Sigmoid colon (tissue), 7 donors: ENCODE results near the gene MACC1. TPM values are rescaled to one million over a fixed set of nuclear protein-coding genes. Genes with fewer than 3 reads are reported as not detected.

Source experiments
- DNase-seq: peaks from one replicate; pipeline ENCODE4 v3.0.0-alpha.2; 2019
- H3K27ac ChIP-seq, 4 donors: fragments of 200-600 bp; sonication (generic); one replicate each; pipeline ENCODE4 v1.5.1; 2016 to 2019; ENCODE audit warnings: mild to moderate bottlenecking in 1 of 4
- H3K27me3 ChIP-seq, 3 donors: fragments of 200-600 bp; sonication (generic); one replicate each; pipeline ENCODE4 v1.5.1; 2019; ENCODE audit warnings: mild to moderate bottlenecking in 1 of 3
- H3K36me3 ChIP-seq, 4 donors: fragments of 200-600 bp; sonication (generic); one replicate each; pipeline ENCODE4 v1.5.1; 2016 to 2019
- H3K4me1 ChIP-seq, 4 donors: fragments of 200-600 bp; sonication (generic); one replicate each; pipeline ENCODE4 v1.5.1; 2017 to 2019
- H3K4me3 ChIP-seq, 4 donors: fragments of 200-600 bp; sonication (generic); one replicate each; pipeline ENCODE4 v1.5.1; 2017 to 2019; ENCODE audit warnings: mild to moderate bottlenecking in 2 of 4, moderate library complexity in 1 of 4
- H3K9me3 ChIP-seq, 4 donors: fragments of 200-600 bp in 3 of 4; sonication (generic) in 3 of 4; one replicate each; pipeline versions ENCODE4 v1.5.1 to v1.6.1; 2013 to 2019
- EP300 ChIP-seq, 4 donors: sonication (generic); formaldehyde crosslinking; IDR thresholded peaks; one replicate each; pipeline ENCODE4 v1.6.1; 2017; ENCODE audit warnings: antibody characterized with exemption in 4 of 4
- POLR2A ChIP-seq, 2 donors: fragments of 450-650 bp; IDR thresholded peaks; one replicate each; pipeline ENCODE4 v1.6.1; 2016; ENCODE audit warnings: antibody characterized with exemption in 2 of 2, mild to moderate bottlenecking in 2 of 2, moderate library complexity in 2 of 2
- POLR2AphosphoS5 ChIP-seq, 4 donors: sonication (generic); formaldehyde crosslinking; IDR thresholded peaks; one replicate each; pipeline ENCODE4 v1.6.1; 2017; ENCODE audit warnings: antibody characterized with exemption in 4 of 4
- WGBS, 2 donors: extraction: QIAGEN DNeasy Blood & Tissue Kit; methylation state at CpG; one replicate each; pipeline ENCODE4 v1.1.7; 2013; 5-methylcytosine and 5-hydroxymethylcytosine counted together
- intact Hi-C: fragments of 100-400 bp; cut with DNase I; formaldehyde crosslinking; loops from one replicate; pipeline ENCODE4 v1.15.1; 2023
- polyA plus RNA-seq, 3 donors: library from polyadenylated mRNA; stranded (reverse); fragments of 200-250 nt; gene quantifications; one replicate each; pipeline ENCODE4 v1.2.3, GENCODE V29; 2013
- total RNA-seq, 4 donors: library from RNA; depleted of rRNA; stranded (reverse); fragments of >200 nt; gene quantifications; one replicate each; pipeline ENCODE4 v1.1.0, GENCODE V29; 2016
- TF ChIP-seq, protein P1 (sequence below), 4 experiments: fragments of 450-650 bp in 3 of 4; fragments of 200-600 bp in 1 of 4; IDR thresholded peaks; one replicate each; pipeline ENCODE4 v1.5.1; 2016 to 2019; ENCODE audit warnings: antibody characterized with exemption in 4 of 4, mild to moderate bottlenecking in 3 of 4, moderate library complexity in 2 of 4
- donor health status: healthy with polysubstance abuse.
- donor health status: Bipolar disorder and iron deficiency.
- donor health status: healthy.

Gene MACC1
- total and polyA plus RNA-seq, 7 donors = under 0.01 to 2.1 (median 0.60) TPM; not detected in 2

DNA sequence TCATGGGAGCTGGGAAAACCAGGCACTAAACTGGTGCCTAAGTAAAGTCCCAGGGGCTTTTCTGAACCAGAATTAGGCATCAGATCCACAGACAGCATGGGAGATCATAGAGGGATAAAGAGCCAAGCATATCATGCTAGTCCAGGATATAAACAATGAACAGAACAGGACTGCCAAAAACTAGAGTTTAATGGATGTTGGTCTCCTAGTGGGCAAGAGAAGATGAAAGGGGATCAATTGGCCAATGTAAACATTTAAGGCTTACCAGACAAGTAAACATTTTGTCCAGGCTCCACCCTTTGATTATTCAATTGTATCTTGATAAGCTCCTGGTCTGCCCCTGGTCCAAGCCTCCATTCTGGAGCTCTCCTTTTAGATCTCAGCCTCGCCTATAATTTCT lies 18.9 kb downstream of the MACC1 start:
- WGBS, 2 donors = 41 to 80% methylated on average over 1 of the region's 1 CpG
- no peak overlapping the region for H3K27ac ChIP-seq
- intact Hi-C loops = no loop called here
- TF ChIP-seq POLR2A (IDR thresholded peaks at IDR 0.05) = no peak
- TF ChIP-seq, protein P1, sequence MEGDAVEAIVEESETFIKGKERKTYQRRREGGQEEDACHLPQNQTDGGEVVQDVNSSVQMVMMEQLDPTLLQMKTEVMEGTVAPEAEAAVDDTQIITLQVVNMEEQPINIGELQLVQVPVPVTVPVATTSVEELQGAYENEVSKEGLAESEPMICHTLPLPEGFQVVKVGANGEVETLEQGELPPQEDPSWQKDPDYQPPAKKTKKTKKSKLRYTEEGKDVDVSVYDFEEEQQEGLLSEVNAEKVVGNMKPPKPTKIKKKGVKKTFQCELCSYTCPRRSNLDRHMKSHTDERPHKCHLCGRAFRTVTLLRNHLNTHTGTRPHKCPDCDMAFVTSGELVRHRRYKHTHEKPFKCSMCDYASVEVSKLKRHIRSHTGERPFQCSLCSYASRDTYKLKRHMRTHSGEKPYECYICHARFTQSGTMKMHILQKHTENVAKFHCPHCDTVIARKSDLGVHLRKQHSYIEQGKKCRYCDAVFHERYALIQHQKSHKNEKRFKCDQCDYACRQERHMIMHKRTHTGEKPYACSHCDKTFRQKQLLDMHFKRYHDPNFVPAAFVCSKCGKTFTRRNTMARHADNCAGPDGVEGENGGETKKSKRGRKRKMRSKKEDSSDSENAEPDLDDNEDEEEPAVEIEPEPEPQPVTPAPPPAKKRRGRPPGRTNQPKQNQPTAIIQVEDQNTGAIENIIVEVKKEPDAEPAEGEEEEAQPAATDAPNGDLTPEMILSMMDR (IDR thresholded peaks at IDR 0.05) = no peak
- no peak for TF ChIP-seq POLR2AphosphoS5 (IDR thresholded peaks at IDR 0.05)
- TF ChIP-seq EP300 (IDR thresholded peaks at IDR 0.05) = no peak
- no peaks in the 10 kb centered on the region for H3K27me3 ChIP-seq
- H3K9me3 ChIP-seq = no peaks in the 10 kb centered on the region
- no peak for DNase-seq
- H3K4me3 ChIP-seq = no peak overlapping the region
- H3K36me3 ChIP-seq = no peaks in the 10 kb centered on the region
- H3K4me1 ChIP-seq = peaks cover 0 to 5% (median 3%) of the 10 kb centered on the region in 4 donors

DNA sequence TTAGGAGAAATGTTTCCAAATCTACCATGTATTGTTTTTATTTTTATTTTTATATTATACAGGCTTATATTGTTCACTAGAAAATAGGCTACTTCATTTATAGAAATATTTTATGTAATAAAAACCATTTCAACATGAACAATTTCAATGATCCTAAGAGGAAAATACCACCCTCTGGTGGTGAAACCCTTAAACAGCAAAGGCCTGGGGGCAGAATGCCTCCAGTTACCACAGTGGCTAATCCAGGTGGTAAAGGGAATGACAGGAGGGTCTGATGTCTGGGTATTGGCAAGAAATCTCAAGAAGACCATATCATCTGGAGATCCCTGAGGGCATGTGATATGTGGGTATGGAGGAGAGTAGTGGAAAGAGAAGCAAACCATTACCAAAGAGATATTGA lies 19.3 kb downstream of the MACC1 start:
- Histone ChIP-seq H3K27ac (no peak overlapping the region), H3K27me3 (no peaks in the 10 kb centered on the region), H3K4me3 (no peak overlapping the region), H3K4me1 (peaks cover 0 to 5% (median 3%) of the 10 kb centered on the region in 4 donors), H3K9me3 (no peaks in the 10 kb centered on the region), H3K36me3 (no peaks in the 10 kb centered on the region)
- no peak for DNase-seq
- intact Hi-C loops = no loop called here
- TF ChIP-seq POLR2A (IDR thresholded peaks at IDR 0.05) = no peak

DNA sequence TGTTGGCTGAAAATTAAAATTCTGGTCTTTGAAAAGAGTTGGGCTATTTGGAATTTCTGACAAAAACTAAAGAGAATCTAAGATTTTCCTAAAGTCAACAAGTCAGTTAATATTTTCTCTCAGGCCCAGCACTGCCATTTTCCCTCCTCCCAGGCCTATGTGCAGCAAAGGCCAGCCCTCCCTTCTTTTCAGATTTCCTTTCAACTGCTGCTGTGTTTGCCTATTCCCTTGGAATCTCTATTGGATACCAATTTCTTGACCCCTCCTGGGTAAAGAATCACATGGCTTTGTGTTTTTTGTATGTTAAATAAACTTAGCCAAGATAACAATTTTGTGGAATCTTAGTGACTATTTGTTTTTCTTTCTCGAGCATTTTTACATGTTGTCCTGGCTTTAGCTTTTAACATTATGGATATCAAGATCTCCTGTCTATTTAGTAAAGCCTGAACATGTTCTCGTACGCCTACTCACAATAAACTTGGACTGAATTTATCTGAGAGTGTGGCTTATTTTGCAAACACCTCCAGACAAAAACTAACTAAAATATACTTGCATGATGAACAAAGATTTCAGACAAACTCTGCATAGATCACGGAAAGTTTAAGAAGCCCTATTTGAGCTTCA lies 19.9 kb downstream of the MACC1 start:
- no peak for DNase-seq
- TF ChIP-seq POLR2AphosphoS5 (IDR thresholded peaks at IDR 0.05) (no peak), POLR2A (IDR thresholded peaks at IDR 0.05) (no peak), EP300 (IDR thresholded peaks at IDR 0.05) (no peak)
- TF ChIP-seq, protein P1 (IDR thresholded peaks at IDR 0.05) = no peak
- H3K27ac ChIP-seq = no peak overlapping the region
- no peaks in the 10 kb centered on the region for H3K36me3 ChIP-seq
- 92 to 93% methylated on average over 4 of the region's 4 CpGs for whole genome bisulfite sequencing, 2 donors
- H3K4me1 ChIP-seq = peaks cover 0 to 5% (median 3%) of the 10 kb centered on the region in 4 donors
- H3K27me3 ChIP-seq = no peaks in the 10 kb centered on the region
- no peaks in the 10 kb centered on the region for H3K9me3 ChIP-seq
- no peak overlapping the region for H3K4me3 ChIP-seq
- intact Hi-C loops = no loop called here

DNA sequence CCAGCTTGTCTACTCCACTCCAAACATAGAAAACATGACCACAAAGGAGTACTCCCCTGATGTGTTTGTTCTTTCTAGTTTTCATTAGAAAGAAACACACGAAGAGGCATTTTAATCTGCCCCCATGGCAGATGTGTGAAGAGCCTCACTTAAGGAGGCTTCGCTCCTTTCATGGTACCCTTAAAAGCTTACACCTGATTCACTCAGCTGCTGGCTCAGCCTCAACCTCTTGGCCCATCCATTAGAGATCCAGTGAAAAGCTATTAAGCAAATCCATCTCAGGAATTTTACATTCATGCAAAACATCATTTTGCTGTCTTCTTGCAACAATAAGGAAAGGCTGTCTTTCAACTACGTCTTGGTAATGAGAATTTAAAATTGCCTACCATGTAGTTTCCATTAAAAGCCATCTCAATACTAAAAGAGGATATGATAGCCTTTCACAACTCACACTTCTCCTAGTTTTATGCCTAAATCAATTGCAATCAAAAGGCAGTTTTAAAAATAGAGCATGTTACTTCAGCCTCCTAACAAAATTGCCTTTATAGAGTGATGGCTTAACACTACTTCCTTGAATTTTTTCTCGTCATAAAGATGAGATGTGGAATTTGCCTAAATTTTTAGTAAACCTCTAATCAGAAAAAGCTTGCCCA lies 22.7 kb downstream of the MACC1 start:
- H3K4me3 ChIP-seq = no peak overlapping the region
- H3K36me3 ChIP-seq = no peaks in the 10 kb centered on the region
- TF ChIP-seq EP300 (IDR thresholded peaks at IDR 0.05) = no peak
- TF ChIP-seq, protein P1 (IDR thresholded peaks at IDR 0.05) = no peak
- no peak for TF ChIP-seq POLR2A (IDR thresholded peaks at IDR 0.05)
- no peak for TF ChIP-seq POLR2AphosphoS5 (IDR thresholded peaks at IDR 0.05)
- no peak for DNase-seq
- no peaks in the 10 kb centered on the region for H3K27me3 ChIP-seq
- intact Hi-C loops = no loop called here
- H3K27ac ChIP-seq = no peak overlapping the region
- 83 to 88% methylated on average over 4 of the region's 4 CpGs for WGBS, 2 donors
- H3K4me1 ChIP-seq = peaks cover 0 to 5% (median 3%) of the 10 kb centered on the region in 4 donors
- peaks cover 0 to 2% (median 0%) of the 10 kb centered on the region in 4 donors for H3K9me3 ChIP-seq

DNA sequence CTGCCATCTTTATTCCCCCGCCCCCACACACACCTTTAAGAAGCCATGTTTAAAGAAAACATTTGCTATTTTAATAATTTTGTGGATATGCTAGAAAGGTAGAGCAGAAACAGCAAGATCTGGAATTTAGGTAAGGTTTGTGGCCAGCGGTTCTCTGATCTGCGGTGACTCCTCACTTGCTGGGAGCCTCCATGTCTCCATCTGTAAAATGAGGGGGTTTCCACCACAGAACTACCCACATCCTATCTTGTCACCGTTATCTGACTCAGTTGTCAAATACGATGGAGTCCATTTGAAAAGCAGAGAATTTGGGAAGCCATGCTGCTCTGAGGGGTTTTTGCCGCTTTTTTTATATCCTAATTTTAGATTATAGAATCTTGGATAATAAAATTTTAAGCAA lies 23.3 kb downstream of the MACC1 start:
- 93 to 94% methylated on average over 6 of the region's 6 CpGs for WGBS, 2 donors
- no peaks in the 10 kb centered on the region for H3K36me3 ChIP-seq
- no peak for DNase-seq
- H3K27ac ChIP-seq = no peak overlapping the region
- TF ChIP-seq POLR2AphosphoS5 (IDR thresholded peaks at IDR 0.05) = no peak
- TF ChIP-seq, protein P1 (IDR thresholded peaks at IDR 0.05) = no peak
- no peaks in the 10 kb centered on the region for H3K27me3 ChIP-seq
- peaks cover 0 to 5% (median 3%) of the 10 kb centered on the region in 4 donors for H3K4me1 ChIP-seq
- intact Hi-C loops = no loop called here
- no peak overlapping the region for H3K4me3 ChIP-seq
- H3K9me3 ChIP-seq = peaks cover 0 to 2% (median 0%) of the 10 kb centered on the region in 4 donors
